Liver (tissue), 9 donors: ENCODE results near the gene HIPK1. TPM values are rescaled to one million over a fixed set of nuclear protein-coding genes. Genes with fewer than 3 reads are reported as not detected.
A peak's percentile ranks its signal among the peaks of the same experiment; 100 is the strongest.
"Not testable (repeated sequence)": the region's sequence is repeated elsewhere in the genome, so short reads cannot be mapped to it uniquely, and the experiment has no call there.

Experiments used
- DNase-seq: peaks from one replicate; pipeline ENCODE4 v3.0.0-alpha.2; 2017; ENCODE audit warnings: low spot score
- H3K27ac ChIP-seq, 2 donors: one replicate each; pipeline ENCODE4 v1.7.0; 2013; ENCODE audit warnings: inconsistent platforms in 2 of 2, low read length in 2 of 2, control low read depth in 1 of 2, low read depth in 1 of 2, mild to moderate bottlenecking in 1 of 2
- H3K27me3 ChIP-seq, 4 donors: one replicate each; pipeline versions ENCODE4 v1.6.1 to v1.7.0; 2013; ENCODE audit warnings: low read length in 3 of 4, inconsistent platforms in 1 of 4, mild to moderate bottlenecking in 1 of 4, moderate library complexity in 1 of 4; ENCODE audit not compliant: control insufficient read depth in 4 of 4, insufficient read depth in 4 of 4
- H3K36me3 ChIP-seq, 4 donors: one replicate each; pipeline versions ENCODE4 v1.6.1 to v1.7.0; 2013; ENCODE audit warnings: low read length in 3 of 4, mild to moderate bottlenecking in 3 of 4, low read depth in 1 of 4, moderate library complexity in 1 of 4; ENCODE audit not compliant: control insufficient read depth in 4 of 4, insufficient read depth in 3 of 4
- H3K4me1 ChIP-seq, 4 donors: one replicate each; pipeline versions ENCODE4 v1.6.1 to v1.7.0; 2013; ENCODE audit warnings: low read length in 3 of 4, mild to moderate bottlenecking in 3 of 4, moderate library complexity in 1 of 4; ENCODE audit not compliant: control insufficient read depth in 4 of 4, insufficient read depth in 4 of 4
- H3K4me3 ChIP-seq, 3 donors: one replicate each; pipeline versions ENCODE4 v1.6.1 to v1.7.0; 2013; ENCODE audit warnings: low read length in 3 of 3, control low read depth in 1 of 3, low read depth in 1 of 3, mild to moderate bottlenecking in 1 of 3
- H3K9ac ChIP-seq, 2 donors: one replicate each; pipeline ENCODE4 v1.7.0; 2013; ENCODE audit warnings: low read length in 2 of 2, mild to moderate bottlenecking in 2 of 2, moderate library complexity in 2 of 2, control low read depth in 1 of 2, low read depth in 1 of 2
- H3K9me3 ChIP-seq, 4 donors: one replicate each; pipeline versions ENCODE4 v1.6.1 to v1.7.0; 2013; ENCODE audit warnings: low read length in 3 of 4; ENCODE audit not compliant: control insufficient read depth in 4 of 4
- ATF3 ChIP-seq: IDR thresholded peaks from 2 replicates; pipeline ENCODE4 v1.6.1; 2016; ENCODE audit warnings: antibody characterized with exemption
- CTCF ChIP-seq: fragments of 150-350 bp; IDR thresholded peaks from 2 replicates; pipeline ENCODE4 v1.5.1; 2017; ENCODE audit warnings: improper control_type of control experiment, low read depth, low read length; ENCODE audit not compliant: missing input control
- EGR1 ChIP-seq, 2 donors: IDR thresholded peaks; 2 replicates each; pipeline ENCODE4 v1.6.1; 2016 to 2018; ENCODE audit warnings: antibody characterized with exemption in 2 of 2, low read depth in 2 of 2
- FOXA1 ChIP-seq: IDR thresholded peaks from 2 replicates; pipeline ENCODE4 v1.6.1; 2016; ENCODE audit warnings: antibody characterized with exemption
- GABPA ChIP-seq, 2 donors: IDR thresholded peaks in 1 of 2; conservative IDR thresholded peaks in 1 of 2; 2 replicates each; pipeline ENCODE4 v1.6.1; 2016; ENCODE audit warnings: antibody characterized with exemption in 2 of 2, mild to moderate bottlenecking in 1 of 2, moderate library complexity in 1 of 2
- HNF4G ChIP-seq: IDR thresholded peaks from 2 replicates; pipeline ENCODE4 v1.6.1; 2016; ENCODE audit warnings: antibody characterized with exemption
- JUND ChIP-seq, 2 donors: IDR thresholded peaks; 2 replicates each; pipeline ENCODE4 v1.6.1; 2016; ENCODE audit warnings: antibody characterized with exemption in 2 of 2
- MAX ChIP-seq: IDR thresholded peaks from 2 replicates; pipeline ENCODE4 v1.6.1; 2016; ENCODE audit warnings: antibody characterized with exemption
- NR2F2 ChIP-seq: IDR thresholded peaks from 2 replicates; pipeline ENCODE4 v1.6.1; 2016; ENCODE audit warnings: antibody characterized with exemption
- REST ChIP-seq: IDR thresholded peaks from 2 replicates; pipeline ENCODE4 v1.6.1; 2016; ENCODE audit warnings: antibody characterized with exemption, mild to moderate bottlenecking
- RXRA ChIP-seq, 2 donors: IDR thresholded peaks; 2 replicates each; pipeline ENCODE4 v1.6.1; 2017 to 2018; ENCODE audit warnings: antibody characterized with exemption in 2 of 2, mild to moderate bottlenecking in 1 of 2
- SP1 ChIP-seq: IDR thresholded peaks from 2 replicates; pipeline ENCODE4 v1.6.1; 2018; ENCODE audit warnings: antibody characterized with exemption, mild to moderate bottlenecking
- TAF1 ChIP-seq: conservative IDR thresholded peaks from 2 replicates; pipeline ENCODE4 v1.6.1; 2016; ENCODE audit warnings: antibody characterized with exemption, mild to moderate bottlenecking
- YY1 ChIP-seq: IDR thresholded peaks from 2 replicates; pipeline ENCODE4 v1.6.1; 2016; ENCODE audit warnings: antibody characterized with exemption, mild to moderate bottlenecking
- ZBTB33 ChIP-seq: IDR thresholded peaks from 2 replicates; pipeline ENCODE4 v1.6.1; 2016; ENCODE audit warnings: antibody characterized with exemption
- WGBS: extraction: QIAGEN DNeasy Blood & Tissue Kit; methylation state at CpG from one replicate; pipeline ENCODE4 v1.1.7; 2013; 5-methylcytosine and 5-hydroxymethylcytosine counted together
- polyA plus RNA-seq, 2 donors: library from polyadenylated mRNA; stranded (reverse) in 1 of 2; unstranded in 1 of 2; fragments of 200-250 nt in 1 of 2; fragments of >200 nt in 1 of 2; fragmentation: Nextera tagmentation in 1 of 2; extraction: Ambion mirVana in 1 of 2; gene quantifications; one replicate each; pipeline versions ENCODE4 v1.2.1 to v1.2.3, GENCODE V29; 2013 to 2015
- total RNA-seq, 2 donors: library from RNA; depleted of rRNA; stranded (reverse); fragments of >200 nt; gene quantifications; one replicate each; pipeline ENCODE4 v1.2.3, GENCODE V29; 2014
- donor health status: healthy.
- donor health status: healthy.
- donor health status: healthy.
- donor health status: healthy.
- donor health status: healthy.

HIPK1 gene
- total and polyA plus RNA-seq, 4 donors, result 8.7 to 50.2 (median 15.1) TPM

GRCh38 chr1:113947388-113948107, 18.4 kb downstream of the HIPK1 start:
- Histone ChIP-seq H3K36me3 (peaks cover 0 to 3% (median 0%) of the 10 kb centered on the region in 4 donors), H3K4me1 (peaks cover 2 to 29% (median 22%) of the 10 kb centered on the region in 4 donors), H3K4me3 (no peak overlapping the region), H3K9ac (peak overlapping the region in 1 of 2 donors; percentile 1), H3K27me3 (no peaks in the 10 kb centered on the region), H3K9me3 (no peaks in the 10 kb centered on the region), H3K27ac (no peak overlapping the region)
- 25% methylated on average over 3 of the region's 3 CpGs for WGBS
- DNase-seq, result no peak
- TF ChIP-seq GABPA (IDR thresholded peaks at IDR 0.05 in 1 of 2, conservative IDR thresholded peaks at IDR 0.05 in 1 of 2), result no peak
- no peak for TF ChIP-seq ATF3
- no peak for TF ChIP-seq RXRA (IDR thresholded peaks at IDR 0.05)
- TF ChIP-seq HNF4G, result no peak
- TF ChIP-seq YY1, result no peak
- TF ChIP-seq SP1, result no peak
- TF ChIP-seq JUND (IDR thresholded peaks at IDR 0.05), result no peak
- TF ChIP-seq CTCF, result no peak
- no peak for TF ChIP-seq FOXA1
- TF ChIP-seq NR2F2, result no peak

- H3K27me3 ChIP-seq, H3K27ac ChIP-seq, DNase-seq, H3K9me3 ChIP-seq, H3K9ac ChIP-seq, H3K36me3 ChIP-seq, H3K4me3 ChIP-seq: not testable (repeated sequence)
- H3K4me1 ChIP-seq, result peaks cover 2 to 29% (median 22%) of the 10 kb centered on the region in 4 donors
- whole genome bisulfite sequencing, result 74% methylated on average over 4 of the region's 4 CpGs
Observed at GRCh38 chr1:113948151-113948550, 19.0 kb downstream of the HIPK1 start.

GRCh38 chr1:113949007-113949406, 19.9 kb downstream of the HIPK1 start:
- DNase-seq, result no peak
- H3K9me3 ChIP-seq, result no peaks in the 10 kb centered on the region
- H3K27ac ChIP-seq, result no peak overlapping the region
- H3K4me3 ChIP-seq, result no peak overlapping the region
- no peak overlapping the region for H3K9ac ChIP-seq
- H3K36me3 ChIP-seq, result peaks cover 0 to 2% (median 0%) of the 10 kb centered on the region in 4 donors
- WGBS, result 31% methylated on average over 5 of the region's 5 CpGs
- no peaks in the 10 kb centered on the region for H3K27me3 ChIP-seq
- H3K4me1 ChIP-seq, result peaks cover 2 to 29% (median 22%) of the 10 kb centered on the region in 4 donors
- TF ChIP-seq JUND (IDR thresholded peaks at IDR 0.05), result peak in 1 of 2 donors; percentile 10
- no peak for TF ChIP-seq TAF1
- TF ChIP-seq CTCF, result peak; percentile 31
- no peak for TF ChIP-seq EGR1 (IDR thresholded peaks at IDR 0.05; ENCODE audit: low read depth in 2 of 2)
- TF ChIP-seq MAX, result no peak
- no peak for TF ChIP-seq FOXA1
- TF ChIP-seq GABPA (IDR thresholded peaks at IDR 0.05 in 1 of 2, conservative IDR thresholded peaks at IDR 0.05 in 1 of 2), result no peak
- TF ChIP-seq ZBTB33, result no peak
- TF ChIP-seq REST, result no peak
- TF ChIP-seq SP1, result peak; percentile 37
- peak; percentile 0 for TF ChIP-seq ATF3
- peak; percentile 57 for TF ChIP-seq RXRA (IDR thresholded peaks at IDR 0.05)
- TF ChIP-seq YY1, result peak; percentile 32
- no peak for TF ChIP-seq HNF4G
